NOMO-1 treated with DMSO at 0.1 percent for 48 hours (cell line): Measurements from ENCODE around the gene AP1S1.
"Not testable (repeated sequence)": the region's sequence is repeated elsewhere in the genome, so short reads cannot be mapped to it uniquely, and the experiment has no call there.

Source experiments
- DNase-seq: peaks from one replicate; lab custom pipeline; 2025; ENCODE audit not compliant: unreplicated experiment; lab: John Stamatoyannopoulos, UW

Gene AP1S1

DNA sequence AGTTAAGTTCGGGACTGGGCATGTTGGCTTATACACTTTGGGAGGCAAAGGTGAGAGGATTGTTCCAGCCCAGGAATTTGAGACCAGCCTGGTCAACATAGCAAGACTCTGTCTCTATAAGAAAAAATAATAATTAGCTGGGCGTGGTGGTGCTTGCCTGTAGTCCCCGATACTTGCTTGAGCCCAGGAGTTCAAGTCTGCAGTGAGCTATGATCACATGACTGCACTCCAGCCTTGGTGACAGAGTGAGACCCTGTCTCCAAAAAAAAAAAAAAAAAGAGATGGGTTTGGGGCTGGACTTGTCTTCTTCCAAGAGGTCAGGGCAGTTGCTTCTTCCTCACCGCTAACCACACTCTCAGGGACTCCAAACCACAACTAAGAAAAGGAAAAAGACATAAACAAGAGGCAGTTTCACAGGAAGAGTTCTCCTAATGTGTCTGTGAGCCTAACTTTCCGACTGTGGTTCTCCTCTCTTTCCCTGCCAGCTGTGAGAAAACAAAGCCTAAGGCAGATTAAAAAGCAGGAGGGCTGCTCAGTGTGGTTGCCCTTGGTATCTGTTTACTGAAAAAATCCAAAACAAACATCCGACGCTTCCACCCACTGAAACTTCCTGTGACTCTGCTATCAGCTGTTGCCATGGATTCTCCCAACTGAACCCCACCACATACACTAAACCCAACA lies 29.8 kb upstream of the AP1S1 start:
- peak; percentile 54 for DNase-seq

GRCh38 chr7:101125989-101126650 lies 28.2 kb upstream of the AP1S1 start:
- DNase-seq: no peak

- no peak for DNase-seq
Measured at GRCh38 chr7:101126651-101127459, 27.4 kb upstream of the AP1S1 start, which contains the start of gene SERPINE1. Gene SERPINE1 (plus strand): TSS chr7:101127104. CDS start chr7:101128394, 1,290 bp downstream.

DNA sequence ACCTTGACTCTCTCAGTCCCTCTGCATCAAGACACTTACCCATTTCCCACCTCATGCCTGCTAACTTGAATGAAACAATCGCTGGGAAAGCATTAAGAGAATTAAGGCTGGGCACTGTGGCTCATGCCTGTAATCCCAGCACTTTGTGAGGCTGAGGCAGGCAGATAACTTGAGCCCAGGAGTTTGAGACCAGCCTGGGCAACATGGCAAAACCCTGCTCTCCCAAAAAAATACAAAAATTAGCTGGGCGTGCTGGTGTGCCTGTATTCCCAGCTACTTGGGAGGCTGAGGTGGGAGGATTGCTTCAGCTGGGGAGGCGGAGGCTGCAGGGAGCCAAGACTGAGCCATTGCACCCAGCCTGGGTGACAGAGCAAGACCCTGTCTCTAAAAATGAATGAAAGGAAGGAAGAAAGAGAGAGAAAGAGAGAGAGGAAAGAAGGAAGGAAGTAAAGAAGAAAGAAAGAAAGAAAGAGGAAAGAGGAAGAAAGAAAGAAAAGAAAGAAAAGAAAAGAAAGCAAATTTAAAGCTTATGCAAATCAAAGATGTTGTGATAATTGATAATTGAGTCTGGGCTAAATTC lies 26.7 kb upstream of the AP1S1 start:
- no peak for DNase-seq

- DNase-seq: no peak
Measured at GRCh38 chr7:101128040-101128834, 26.0 kb upstream of the AP1S1 start.

GRCh38 chr7:101129603-101130117 lies 24.6 kb upstream of the AP1S1 start:
- no peak for DNase-seq

- not testable (repeated sequence) for DNase-seq
Measured at GRCh38 chr7:101132626-101133600, 21.4 kb upstream of the AP1S1 start.

DNA sequence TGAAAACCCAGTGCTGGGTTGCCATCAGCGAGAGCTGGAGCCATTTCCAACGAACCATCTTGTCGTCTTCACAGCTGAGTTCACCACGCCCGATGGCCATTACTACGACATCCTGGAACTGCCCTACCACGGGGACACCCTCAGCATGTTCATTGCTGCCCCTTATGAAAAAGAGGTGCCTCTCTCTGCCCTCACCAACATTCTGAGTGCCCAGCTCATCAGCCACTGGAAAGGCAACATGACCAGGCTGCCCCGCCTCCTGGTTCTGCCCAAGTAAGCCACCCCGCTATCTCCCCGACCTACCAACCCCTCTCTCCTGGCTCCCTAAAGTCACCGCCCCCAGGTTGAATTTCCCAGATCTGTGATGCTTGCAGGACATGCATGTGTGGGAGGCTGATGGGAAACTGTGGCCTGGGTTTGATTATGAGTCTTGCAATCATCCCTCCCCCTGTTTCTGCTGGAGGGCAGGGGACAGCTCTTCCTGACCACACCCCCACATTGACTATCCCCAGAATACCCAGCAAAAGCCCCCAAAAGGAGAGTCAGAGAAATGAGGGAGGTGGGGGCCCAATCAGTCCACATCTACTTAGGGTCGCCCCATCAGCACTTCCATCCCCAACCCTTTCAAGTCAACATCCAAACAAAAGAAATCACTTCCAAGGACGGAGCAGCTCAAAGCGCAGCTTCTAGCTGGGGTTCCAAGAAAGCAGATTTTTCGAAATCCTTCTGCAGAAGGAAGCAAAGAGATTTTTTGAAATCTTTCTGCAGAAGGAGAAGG lies 20.5 kb upstream of the AP1S1 start:
- no peak for DNase-seq

- peak; percentile 69 for DNase-seq
Measured at GRCh38 chr7:101134399-101134980, 19.8 kb upstream of the AP1S1 start.

- no peak for DNase-seq
Measured at GRCh38 chr7:101137651-101138212, 16.5 kb upstream of the AP1S1 start.

GRCh38 chr7:101138213-101138870 lies 15.9 kb upstream of the AP1S1 start:
- DNase-seq: peak; percentile 97

DNA sequence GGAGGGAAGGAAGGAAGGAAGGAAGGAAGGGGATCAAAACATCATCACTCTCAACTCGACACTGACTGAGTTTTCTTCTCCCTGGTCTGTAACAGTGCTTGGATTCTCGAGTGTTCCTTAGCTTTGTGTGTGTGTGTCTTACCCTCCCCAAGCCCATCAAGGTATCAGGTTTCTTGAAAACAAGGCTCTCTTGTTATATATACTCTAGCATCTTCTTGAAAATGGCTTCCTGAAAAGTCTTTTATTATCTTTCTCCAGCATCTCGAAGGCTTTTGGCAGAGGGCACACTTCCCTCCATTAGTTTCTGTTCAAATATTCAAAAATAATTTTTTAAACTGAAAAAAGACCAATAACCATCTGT lies 14.0 kb upstream of the AP1S1 start:
- no peak for DNase-seq

GRCh38 chr7:101140746-101141382 lies 13.4 kb upstream of the AP1S1 start:
- no peak for DNase-seq

DNA sequence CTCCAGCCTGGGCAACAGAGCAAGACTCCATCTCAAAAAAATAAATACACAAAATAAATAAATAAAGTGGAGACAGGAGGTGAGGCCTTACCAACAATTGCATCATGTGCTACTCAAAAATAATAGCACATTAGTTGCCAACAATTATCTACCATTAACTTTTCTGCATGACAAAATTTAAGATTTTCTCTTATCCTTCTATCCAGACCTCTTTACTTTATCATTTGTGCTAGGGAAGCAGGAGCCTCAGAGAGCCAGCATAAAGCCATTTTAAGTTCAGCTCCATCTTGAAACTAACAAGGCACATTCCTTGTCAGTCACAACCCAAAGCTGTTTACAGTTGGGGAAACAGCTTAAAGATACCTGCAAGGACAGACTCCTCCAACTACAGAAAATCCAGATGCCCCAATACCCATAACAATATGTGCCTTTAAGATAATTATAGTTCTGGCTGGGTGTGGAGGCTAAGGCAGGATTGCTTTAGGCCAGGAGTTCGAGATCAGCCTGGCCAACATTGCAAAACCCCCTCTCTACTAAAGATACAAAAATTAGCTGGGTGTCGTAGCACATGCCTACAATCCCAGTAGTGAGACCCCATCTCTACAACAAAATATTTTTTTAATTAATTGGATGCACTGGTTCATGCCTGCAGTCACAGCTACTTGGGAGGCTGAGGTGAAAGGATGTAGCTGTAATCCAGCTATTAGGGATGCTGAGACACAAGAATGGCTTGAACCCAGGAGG lies 2.2 kb upstream of the AP1S1 start:
- no peak for DNase-seq

DNA sequence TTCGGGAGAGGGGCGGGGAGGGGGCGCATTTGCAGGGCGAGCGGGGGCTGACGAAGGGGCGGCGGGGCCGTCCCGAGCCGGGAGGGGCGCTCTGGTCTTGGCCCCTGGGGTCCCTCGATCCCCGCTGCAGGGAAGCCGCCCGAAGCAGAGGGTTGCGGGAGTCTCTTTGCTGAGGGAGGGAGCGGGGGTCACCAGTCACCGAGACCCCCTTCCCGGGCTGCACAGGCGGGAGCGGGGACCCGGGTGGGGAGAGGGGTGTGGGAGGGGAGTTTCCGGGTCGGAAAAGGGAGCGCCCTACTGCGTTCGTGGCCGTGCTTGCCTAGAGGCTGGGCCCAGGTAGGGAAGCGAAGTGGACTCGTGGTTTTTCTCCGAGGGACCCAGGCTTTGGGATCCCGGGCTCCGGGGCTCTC lies 422 bp downstream of the AP1S1 start:
- no peak for DNase-seq

DNA sequence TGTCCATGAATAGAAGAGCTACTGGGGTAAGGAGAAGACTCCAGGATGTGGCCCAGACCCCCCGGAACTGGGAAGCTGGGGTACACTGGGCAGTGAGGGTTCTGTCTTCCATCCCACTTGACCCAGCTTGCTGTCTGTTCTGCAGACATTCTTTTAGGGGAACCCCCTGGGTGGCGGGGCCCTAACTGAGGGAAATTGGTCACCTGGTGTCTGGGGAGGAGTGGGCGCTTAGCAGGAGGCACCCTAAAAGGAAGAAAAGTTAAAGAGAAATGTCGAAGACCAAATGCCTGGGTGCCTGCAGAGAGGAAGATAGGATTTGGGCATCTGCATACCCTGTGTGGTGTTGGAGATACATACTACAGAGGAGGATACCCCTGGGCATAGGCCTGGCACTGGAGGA lies 1.0 kb downstream of the AP1S1 start:
- DNase-seq: no peak
